CD14-positive monocyte (primary cell): ENCODE data around the gene SSTR5. TPM values are rescaled to one million over a fixed set of nuclear protein-coding genes. Genes with fewer than 3 reads are reported as not detected.
A peak's percentile ranks its signal among the peaks of the same experiment; 100 is the strongest.

Source experiments
- DNase-seq, 3 donors: peaks; one replicate each; pipeline ENCODE4 v3.0.0-alpha.2; 2011 to 2022
- H2AFZ ChIP-seq: 2 replicates; pipeline ENCODE4 v1.6.0; 2012; ENCODE audit warnings: mild to moderate bottlenecking, low read depth, low read length, inconsistent platforms; ENCODE audit not compliant: insufficient read depth, poor library complexity, severe bottlenecking
- H3K27ac ChIP-seq, 2 donors: 1 replicate in 1 of 2; 2 replicates in 1 of 2; pipeline ENCODE4 v1.5.1; 2012 to 2013; ENCODE audit warnings: low read length in 2 of 2, control low read depth in 1 of 2, inconsistent platforms in 1 of 2, low read depth in 1 of 2, mild to moderate bottlenecking in 1 of 2
- H3K27me3 ChIP-seq, 2 donors: one replicate each; pipeline versions ENCODE4 v1.6.0 to v1.6.1; 2011 to 2013; ENCODE audit warnings: low read length in 2 of 2; ENCODE audit not compliant: control insufficient read depth in 2 of 2, insufficient read depth in 2 of 2
- H3K36me3 ChIP-seq, 2 donors: replicated peaks in 1 of 2; 1 replicate in 1 of 2; 2 replicates in 1 of 2; pipeline versions ENCODE4 v1.5.1 to v1.6.1; 2012 to 2013; ENCODE audit warnings: low read length in 2 of 2, control low read depth in 1 of 2, inconsistent platforms in 1 of 2, mild to moderate bottlenecking in 1 of 2; ENCODE audit not compliant: insufficient read depth in 2 of 2, control insufficient read depth in 1 of 2
- H3K4me1 ChIP-seq, 2 donors: 1 replicate in 1 of 2; 2 replicates in 1 of 2; pipeline versions ENCODE4 v1.5.1 to v1.6.1; 2012 to 2013; ENCODE audit warnings: low read length in 2 of 2, control low read depth in 1 of 2, inconsistent platforms in 1 of 2, mild to moderate bottlenecking in 1 of 2, moderate library complexity in 1 of 2; ENCODE audit not compliant: insufficient read depth in 2 of 2, control insufficient read depth in 1 of 2
- H3K4me2 ChIP-seq: replicated peaks from 2 replicates; pipeline ENCODE3; 2012; ENCODE audit warnings: low read length, moderate library complexity, mild to moderate bottlenecking; ENCODE audit not compliant: poor library complexity, severe bottlenecking; ENCODE audit errors: extremely low read depth
- H3K4me3 ChIP-seq, 3 experiments: fragments of 200-600 bp in 1 of 3; sonication (generic) in 1 of 3; replicated peaks in 1 of 3; 1 replicate in 2 of 3; 2 replicates in 1 of 3; pipeline ENCODE4 v1.5.1; 2011 to 2013; ENCODE audit warnings: low read length in 3 of 3, mild to moderate bottlenecking in 3 of 3, control low read depth in 2 of 3, low read depth in 2 of 3, inconsistent platforms in 1 of 3, moderate library complexity in 1 of 3
- H3K79me2 ChIP-seq: 2 replicates; pipeline ENCODE4 v1.6.0; 2012; ENCODE audit warnings: mild to moderate bottlenecking, control low read depth, inconsistent platforms, low read length, moderate library complexity; ENCODE audit not compliant: insufficient read depth
- H3K9ac ChIP-seq: 2 replicates; pipeline ENCODE4 v1.6.0; 2017; ENCODE audit warnings: low read length, mild to moderate bottlenecking; ENCODE audit not compliant: insufficient read depth, poor library complexity, severe bottlenecking
- H3K9me3 ChIP-seq, 2 donors: replicated peaks in 1 of 2; 1 replicate in 1 of 2; 2 replicates in 1 of 2; pipeline versions ENCODE4 v1.5.1 to v1.6.1; 2012 to 2013; ENCODE audit warnings: low read length in 2 of 2, control low read depth in 1 of 2; ENCODE audit not compliant: control insufficient read depth in 1 of 2, insufficient read depth in 1 of 2
- H4K20me1 ChIP-seq: 2 replicates; pipeline ENCODE4 v1.6.0; 2012; ENCODE audit warnings: mild to moderate bottlenecking, low read length, control low read depth, moderate library complexity; ENCODE audit not compliant: insufficient read depth
- H3K27ac Mint-ChIP-seq, 7 donors: one replicate each; pipeline ENCODE4 v1.8.0; 2020; ENCODE audit warnings: mild to moderate bottlenecking in 7 of 7, mixed read lengths in 7 of 7, moderate library complexity in 6 of 7, inconsistent platforms in 2 of 7
- H3K27me3 Mint-ChIP-seq, 3 donors: one replicate each; pipeline ENCODE4 v1.8.0; 2021 to 2022; ENCODE audit warnings: low read depth in 3 of 3, mild to moderate bottlenecking in 3 of 3, mixed read lengths in 3 of 3, moderate library complexity in 3 of 3, inconsistent platforms in 1 of 3
- H3K36me3 Mint-ChIP-seq, 2 donors: one replicate each; pipeline ENCODE4 v1.8.0; 2020; ENCODE audit warnings: mixed read lengths in 2 of 2, inconsistent platforms in 1 of 2, mild to moderate bottlenecking in 1 of 2
- H3K4me1 Mint-ChIP-seq: one replicate; pipeline ENCODE4 v1.8.0; 2020; ENCODE audit warnings: mild to moderate bottlenecking, mixed read lengths
- H3K4me3 Mint-ChIP-seq, 2 donors: one replicate each; pipeline ENCODE4 v1.8.0; 2020; ENCODE audit warnings: mild to moderate bottlenecking in 2 of 2, mixed read lengths in 2 of 2, moderate library complexity in 1 of 2
- H3K9me3 Mint-ChIP-seq, 7 donors: one replicate each; pipeline ENCODE4 v1.8.0; 2020 to 2022; ENCODE audit warnings: mixed read lengths in 7 of 7, mild to moderate bottlenecking in 6 of 7, moderate library complexity in 6 of 7, inconsistent platforms in 2 of 7
- WGBS: methylation state at CpG from one replicate; pipeline ENCODE4 v1.1.5; 2013; ENCODE audit warnings: missing lambda C conversion rate; ENCODE audit not compliant: insufficient coverage; 5-methylcytosine and 5-hydroxymethylcytosine counted together
- intact Hi-C, 2 donors: fragments of 100-400 bp; cut with micrococcal nuclease; formaldehyde crosslinking; loops; one replicate each; pipeline versions ENCODE4 v1.15.0 to v1.15.1; 2023
- polyA plus RNA-seq, 3 donors: library from polyadenylated mRNA; depleted of rRNA in 1 of 3; unstranded in 2 of 3; stranded (reverse) in 1 of 3; fragments of 300-500 nt in 2 of 3; fragments of >200 nt in 1 of 3; fragmentation: Illumina TruSeq in 2 of 3; gene quantifications; 1 replicate in 2 of 3; 2 replicates in 1 of 3; pipeline ENCODE4 v1.2.3, GENCODE V29; 2012 to 2021
- TF ChIP-seq, protein P1 (sequence below): fragments of 200-600 bp; IDR thresholded peaks from one replicate; pipeline ENCODE4 v1.8.0; 2022; ENCODE audit warnings: antibody characterized with exemption, mild to moderate bottlenecking

Gene SSTR5
- polyA plus RNA-seq, 3 donors: not detected

DNA sequence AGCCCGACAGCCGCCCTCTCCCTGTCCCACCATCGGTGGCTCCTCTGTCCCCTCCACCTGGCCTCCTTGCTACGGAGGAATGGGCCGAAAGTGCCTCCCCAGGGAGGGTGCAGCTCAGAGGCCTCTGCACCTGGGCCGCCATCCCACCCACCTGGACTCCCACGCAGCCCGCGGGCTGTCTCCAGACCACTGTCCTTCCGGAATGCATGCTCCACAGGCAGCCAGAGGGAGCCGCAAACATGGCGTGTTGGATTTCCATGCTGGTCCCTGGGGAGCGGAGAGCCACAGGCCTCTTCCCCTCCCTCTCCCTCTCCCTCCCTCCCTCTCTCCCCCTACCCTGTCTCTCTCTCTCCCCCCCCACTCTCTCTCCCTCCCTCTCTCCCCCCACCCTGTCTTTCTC, 3.0 kb downstream of the SSTR5 start:
- Histone ChIP-seq H3K27ac (no peak overlapping the region), H3K9ac (no peak overlapping the region), H4K20me1 (no peaks in the 10 kb centered on the region), H3K4me3 (no peak overlapping the region), H3K4me1 (no peaks in the 10 kb centered on the region), H3K36me3 (no peaks in the 10 kb centered on the region), H3K27me3 (peaks cover 0 to 25% of the 10 kb centered on the region in 2 donors), H3K79me2 (no peaks in the 10 kb centered on the region), H3K9me3 (no peaks in the 10 kb centered on the region), H2AFZ (no peak overlapping the region), H3K4me2 (no peak overlapping the region)
- DNase-seq: no peak
- intact Hi-C loops: no loop called here
- H3K9me3 Mint-ChIP-seq: peaks cover 0 to 3% (median 0%) of the 10 kb centered on the region in 7 donors
- no peak overlapping the region for H3K4me3 Mint-ChIP-seq
- H3K27ac Mint-ChIP-seq: no peak overlapping the region
- peaks cover 13 to 55% (median 20%) of the 10 kb centered on the region in 3 donors for H3K27me3 Mint-ChIP-seq
- TF ChIP-seq, protein P1, sequence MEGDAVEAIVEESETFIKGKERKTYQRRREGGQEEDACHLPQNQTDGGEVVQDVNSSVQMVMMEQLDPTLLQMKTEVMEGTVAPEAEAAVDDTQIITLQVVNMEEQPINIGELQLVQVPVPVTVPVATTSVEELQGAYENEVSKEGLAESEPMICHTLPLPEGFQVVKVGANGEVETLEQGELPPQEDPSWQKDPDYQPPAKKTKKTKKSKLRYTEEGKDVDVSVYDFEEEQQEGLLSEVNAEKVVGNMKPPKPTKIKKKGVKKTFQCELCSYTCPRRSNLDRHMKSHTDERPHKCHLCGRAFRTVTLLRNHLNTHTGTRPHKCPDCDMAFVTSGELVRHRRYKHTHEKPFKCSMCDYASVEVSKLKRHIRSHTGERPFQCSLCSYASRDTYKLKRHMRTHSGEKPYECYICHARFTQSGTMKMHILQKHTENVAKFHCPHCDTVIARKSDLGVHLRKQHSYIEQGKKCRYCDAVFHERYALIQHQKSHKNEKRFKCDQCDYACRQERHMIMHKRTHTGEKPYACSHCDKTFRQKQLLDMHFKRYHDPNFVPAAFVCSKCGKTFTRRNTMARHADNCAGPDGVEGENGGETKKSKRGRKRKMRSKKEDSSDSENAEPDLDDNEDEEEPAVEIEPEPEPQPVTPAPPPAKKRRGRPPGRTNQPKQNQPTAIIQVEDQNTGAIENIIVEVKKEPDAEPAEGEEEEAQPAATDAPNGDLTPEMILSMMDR: no peak
- 87% methylated on average over 13 of the region's 13 CpGs for WGBS
- H3K4me1 Mint-ChIP-seq: no peaks in the 10 kb centered on the region
- H3K36me3 Mint-ChIP-seq: no peaks in the 10 kb centered on the region

DNA sequence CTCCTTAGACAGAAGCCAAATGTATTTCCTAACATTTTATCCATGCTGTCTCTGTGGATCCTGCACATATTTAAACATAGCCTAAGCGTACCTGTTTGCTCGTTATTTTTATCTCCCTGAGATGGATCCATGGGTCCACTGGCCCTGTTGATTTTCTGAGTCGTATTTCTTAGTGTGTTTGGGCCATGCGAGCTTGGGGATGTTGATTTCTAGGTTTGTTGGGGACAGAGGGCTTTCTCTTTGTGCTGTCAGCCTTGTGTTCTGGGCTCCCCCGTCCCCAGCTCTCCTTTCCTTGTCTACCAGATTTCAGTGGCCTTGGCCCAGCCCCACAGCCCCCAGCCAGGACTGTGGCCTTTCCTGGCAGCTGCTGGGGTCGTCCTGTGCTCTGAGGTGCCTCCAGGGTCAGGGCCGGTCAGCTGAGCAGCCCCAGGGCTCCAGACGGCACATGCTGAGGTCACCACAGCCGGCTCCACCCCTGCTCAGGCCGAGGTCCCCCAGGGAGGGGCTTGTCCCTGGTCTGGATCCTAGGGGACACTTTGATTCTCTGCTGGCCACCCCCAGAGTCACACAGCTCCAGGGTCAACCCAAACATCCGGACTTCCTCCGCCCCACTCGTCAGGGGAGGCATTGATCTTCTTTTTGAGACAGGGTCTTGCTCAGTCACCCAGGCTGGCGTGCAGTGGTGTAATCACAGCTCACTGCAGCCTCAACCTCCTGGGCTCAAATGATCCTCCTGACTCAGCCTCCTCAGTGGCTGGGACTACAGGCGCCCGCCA, 4.4 kb downstream of the SSTR5 start:
- peak overlapping the region in 1 of 7 donors; percentile 13 for H3K27ac Mint-ChIP-seq
- Histone ChIP-seq H3K9ac (no peak overlapping the region), H3K4me1 (no peaks in the 10 kb centered on the region), H3K27ac (no peak overlapping the region), H3K36me3 (no peaks in the 10 kb centered on the region), H3K4me3 (no peak overlapping the region), H3K79me2 (no peaks in the 10 kb centered on the region), H3K27me3 (peaks cover 0 to 14% of the 10 kb centered on the region in 2 donors), H3K4me2 (no peak overlapping the region), H2AFZ (no peak overlapping the region), H3K9me3 (no peaks in the 10 kb centered on the region), H4K20me1 (no peaks in the 10 kb centered on the region)
- no peaks in the 10 kb centered on the region for H3K36me3 Mint-ChIP-seq
- H3K9me3 Mint-ChIP-seq: peaks cover 0 to 1% (median 0%) of the 10 kb centered on the region in 7 donors
- no peak for DNase-seq
- intact Hi-C loops: no loop called here
- peaks cover 3 to 52% (median 13%) of the 10 kb centered on the region in 3 donors for H3K27me3 Mint-ChIP-seq
- 57% methylated on average over 9 of the region's 16 CpGs for WGBS
- H3K4me1 Mint-ChIP-seq: no peaks in the 10 kb centered on the region
- TF ChIP-seq, protein P1: no peak
- H3K4me3 Mint-ChIP-seq: no peak overlapping the region
